Limb (tissue), 2 donors: ENCODE data around the gene PCGF5.
"Not testable (repeated sequence)": the region's sequence is repeated elsewhere in the genome, so short reads cannot be mapped to it uniquely, and the experiment has no call there.

Experiments
- DNase-seq, 2 donors: peaks; one replicate each; pipeline ENCODE4 v3.0.0-alpha.2; 2016; ENCODE audit errors: extremely low spot score in 2 of 2

The PCGF5 gene

GRCh38 chr10:91323293-91323905 is 102.9 kb downstream of the PCGF5 start:
- not testable (repeated sequence) for DNase-seq

- DNase-seq = no peak
These were observed 108.0 kb downstream of the PCGF5 start for GRCh38 chr10:91328320-91328984.
